ENCODE measurements around the gene SLC22A5.

Gene SLC22A5

GRCh38 chr5:132416306-132417009 lies 46.9 kb downstream of the SLC22A5 start:
- DNase-seq: no peak

- no peak for DNase-seq
Measured at GRCh38 chr5:132417010-132417439, 47.5 kb downstream of the SLC22A5 start.

- DNase-seq: no peak
Measured at GRCh38 chr5:132417461-132417860, 48.0 kb downstream of the SLC22A5 start.

- no peak for DNase-seq
Measured at GRCh38 chr5:132417889-132418485, 48.5 kb downstream of the SLC22A5 start.

GRCh38 chr5:132418881-132419280 lies 49.4 kb downstream of the SLC22A5 start:
- DNase-seq: no peak

GRCh38 chr5:132419502-132420468 lies 50.3 kb downstream of the SLC22A5 start:
- peak; percentile 73 for DNase-seq

- DNase-seq: no peak
Measured at GRCh38 chr5:132420706-132421272, 51.3 kb downstream of the SLC22A5 start.

- no peak for DNase-seq
Measured at GRCh38 chr5:132421462-132421861, 52.0 kb downstream of the SLC22A5 start.

GRCh38 chr5:132422720-132423437 lies 53.4 kb downstream of the SLC22A5 start:
- no peak for DNase-seq

GRCh38 chr5:132423438-132423898 lies 54.0 kb downstream of the SLC22A5 start:
- DNase-seq: no peak

GRCh38 chr5:132424167-132424880 lies 54.8 kb downstream of the SLC22A5 start:
- DNase-seq: no peak

GRCh38 chr5:132425009-132425937 lies 55.8 kb downstream of the SLC22A5 start:
- no peak for DNase-seq

GRCh38 chr5:132425975-132426524 lies 56.5 kb downstream of the SLC22A5 start:
- no peak for DNase-seq

GRCh38 chr5:132426525-132427138 lies 57.1 kb downstream of the SLC22A5 start:
- no peak for DNase-seq

GRCh38 chr5:132427281-132428146 lies 58.0 kb downstream of the SLC22A5 start:
- no peak for DNase-seq

- no peak for DNase-seq
Measured at GRCh38 chr5:132428147-132428482, 58.6 kb downstream of the SLC22A5 start.

GRCh38 chr5:132428484-132429462 lies 59.3 kb downstream of the SLC22A5 start:
- no peak for DNase-seq

All from DMS 273 treated with DMSO at 0.1 percent for 48 hours (cell line).